ENCODE results near the gene RIBC2. TPM values are rescaled to one million over a fixed set of nuclear protein-coding genes. Genes with fewer than 3 reads are reported as not detected.

Gene RIBC2
- total and polyA plus RNA-seq, 2 of the 4 experiments (the other 2 are of a cell fraction) = 0.29 to 0.36 TPM

- Histone ChIP-seq H3K4me2 (ENCODE audit: low read depth, low read length) (no peak overlapping the region), H3K9ac (ENCODE audit: low read depth, low read length) (no peak overlapping the region), H3K27ac (ENCODE audit: insufficient read depth, low read length) (peak overlapping the region; percentile 9; the same call in 1 of the 2 replicates), H3K9me1 (ENCODE audit: insufficient read depth, low read length) (peaks cover 34% of the 10 kb centered on the region), H2AFZ (replicated peaks; ENCODE audit: low read length, poor library complexity) (no peak overlapping the region), H3K9me3 (ENCODE audit: control insufficient read depth, insufficient read depth, low read length) (no peaks in the 10 kb centered on the region), H2BK15ac (ENCODE audit: low read depth, low read length) (peak overlapping the region; percentile 85; the same call in 2 of the 3 replicates), H2BK120ac (ENCODE audit: low read depth, low read length) (peak overlapping the region; percentile 94), H3K56ac (ENCODE audit: extremely low read depth, insufficient read depth, low read length) (no peak overlapping the region), H3K27me3 (ENCODE audit: control insufficient read depth, insufficient read depth, low read length) (no peaks in the 10 kb centered on the region), H2AK9ac (replicated peaks; ENCODE audit: low read depth, low read length, poor library complexity) (peak overlapping the region; percentile 22), H3K79me1 (ENCODE audit: low read depth in 1 of 2, low read length in 2 of 2) (no peaks in the 10 kb centered on the region), H3K23ac (ENCODE audit: low read depth, low read length) (0 out of 2 replicates have a peak overlapping the region, but pooled peaks have one; percentile 16), H3K36me3 (ENCODE audit: control insufficient read depth, insufficient read depth, low read length) (no peaks in the 10 kb centered on the region), H3K14ac (replicated peaks; ENCODE audit: low read depth, low read length) (peak overlapping the region; percentile 77), H2AK5ac (ENCODE audit: low read depth, low read length) (peak overlapping the region; percentile 75), H4K8ac (ENCODE audit: low read depth in 2 of 2, low read length in 2 of 2) (peak overlapping the region in 1 of 2 experiments; percentile 73; a peak in 1 of 4 replicates), H3K4me3 (ENCODE audit: insufficient read depth, low read depth, low read length) (no peak overlapping the region), H2BK20ac (ENCODE audit: low read depth, low read length) (peak overlapping the region; percentile 95), H3K18ac (ENCODE audit: low read depth, low read length) (peak overlapping the region; percentile 49), H4K5ac (ENCODE audit: low read depth, low read length) (peak overlapping the region; percentile 44), H4K20me1 (ENCODE audit: insufficient read depth, low read length) (no peaks in the 10 kb centered on the region), H2BK5ac (ENCODE audit: low read depth, low read length, poor library complexity, severe bottlenecking) (peak overlapping the region; percentile 10), H3K4ac (ENCODE audit: low read depth, low read length) (peak overlapping the region; percentile 85), H3K4me1 (ENCODE audit: control insufficient read depth, insufficient read depth, low read length) (peaks cover 35% of the 10 kb centered on the region), H4K91ac (ENCODE audit: insufficient read depth, low read depth, low read length) (peak overlapping the region; percentile 80)
- dilution Hi-C loops (cut with HindIII; ENCODE audit: low sequenced_read_pairs, unreplicated experiment) (no loop called here), in situ Hi-C loops (cut with MboI; ENCODE audit: low sequenced_read_pairs) (loop anchor here (5.0 kb wide), 2 partner anchors 55 to 100 kb away; no protein-coding TSS in a partner anchor), intact Hi-C loops (cut with micrococcal nuclease) (no loop called here)
- WGBS, 2 experiments (ENCODE audit: extremely low coverage in 2 of 2, insufficient read length in 1 of 2) = 79% methylated on average over 6 of the region's 6 CpGs; no CpG with 5 or more reads in 1 of the 2 experiments
- no peak for DNase-seq
- ChIA-PET CTCF (no interaction called here), POLR2A (ENCODE audit: unreplicated experiment) (no interaction called here)
- no peak for ATAC-seq (ENCODE audit: low read depth)
- BruUV-seq (replicated peaks) = no TSS peak
- TF ChIP-seq SMC3 (IDR thresholded peaks at IDR 0.05; ENCODE audit: low read depth, low read length) (no peak), CEBPB (IDR thresholded peaks at IDR 0.05; ENCODE audit: low read depth, low read length) (no peak), FOS (IDR thresholded peaks at IDR 0.05; ENCODE audit: low read depth, low read length) (no peak), BHLHE40 (IDR thresholded peaks at IDR 0.05; ENCODE audit: low read depth, low read length) (no peak), RCOR1 (IDR thresholded peaks at IDR 0.05; ENCODE audit: insufficient replicate concordance, low read length) (no peak), USF2 (IDR thresholded peaks at IDR 0.05; ENCODE audit: low read depth, low read length) (no peak), CTCF (conservative IDR thresholded peaks at IDR 0.05; ENCODE audit: low read depth, low read length) (no peak), RAD21 (IDR thresholded peaks at IDR 0.05; ENCODE audit: low read length) (no peak), MAFK (IDR thresholded peaks at IDR 0.05; ENCODE audit: low read depth, low read length) (no peak), RFX5 (IDR thresholded peaks at IDR 0.05; ENCODE audit: low read depth, low read length) (no peak), CHD1 (IDR thresholded peaks at IDR 0.05; ENCODE audit: low read depth, low read length) (no peak), POLR2A (IDR thresholded peaks at IDR 0.05; ENCODE audit: low read depth, low read length) (no peak), MAZ (IDR thresholded peaks at IDR 0.05; ENCODE audit: borderline replicate concordance, low read depth, low read length) (no peak)
Measured at GRCh38 chr22:45451972-45452371, 38.5 kb downstream of the RIBC2 start.

All from IMR-90 (cell line).